HG03175 (cell line): Measurements from ENCODE around the gene OGFOD3.

Source experiments
- ATAC-seq: cut with Tn5 transposase; IDR thresholded peaks from one replicate; pipeline ENCODE4 v1.9.1; 2021; ENCODE audit warnings: mild to moderate bottlenecking, moderate library complexity; ENCODE audit not compliant: unreplicated experiment

Gene OGFOD3

DNA sequence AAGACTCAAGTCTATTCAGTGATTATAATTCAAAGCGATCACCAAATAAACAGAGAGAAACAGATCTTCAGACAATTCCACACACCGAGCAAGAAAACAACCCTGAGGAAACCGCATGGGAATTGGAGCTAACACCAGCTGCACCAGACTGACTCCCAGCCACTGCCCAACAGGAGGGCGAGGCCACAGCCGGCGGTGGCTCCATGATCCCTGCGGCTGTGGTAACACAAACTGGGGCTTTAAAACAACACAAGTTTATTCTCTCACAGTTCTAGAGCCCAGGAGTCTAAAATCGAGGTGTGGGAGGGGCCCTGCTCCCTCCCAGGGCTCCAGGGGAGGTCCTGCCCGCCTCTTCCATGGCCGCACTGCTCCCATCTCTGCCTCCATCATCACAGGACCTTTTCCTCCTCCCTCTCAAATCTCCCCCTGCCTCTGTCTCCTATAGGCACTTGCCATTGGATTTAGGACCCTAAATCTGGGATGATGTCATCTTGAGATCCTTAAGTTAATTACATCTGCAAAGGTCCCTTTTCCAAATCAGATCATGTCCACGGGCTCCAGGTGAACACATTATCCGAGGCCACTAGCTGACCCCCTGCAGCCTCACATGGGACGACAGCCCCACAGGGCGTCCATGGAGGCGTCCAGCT is 10.0 kb downstream of the OGFOD3 start:
- ATAC-seq: no peak

GRCh38 chr17:82407255-82407654 is 11.1 kb downstream of the OGFOD3 start:
- no peak for ATAC-seq

- ATAC-seq: no peak
Measured at GRCh38 chr17:82406131-82406671, 12.2 kb downstream of the OGFOD3 start.

DNA sequence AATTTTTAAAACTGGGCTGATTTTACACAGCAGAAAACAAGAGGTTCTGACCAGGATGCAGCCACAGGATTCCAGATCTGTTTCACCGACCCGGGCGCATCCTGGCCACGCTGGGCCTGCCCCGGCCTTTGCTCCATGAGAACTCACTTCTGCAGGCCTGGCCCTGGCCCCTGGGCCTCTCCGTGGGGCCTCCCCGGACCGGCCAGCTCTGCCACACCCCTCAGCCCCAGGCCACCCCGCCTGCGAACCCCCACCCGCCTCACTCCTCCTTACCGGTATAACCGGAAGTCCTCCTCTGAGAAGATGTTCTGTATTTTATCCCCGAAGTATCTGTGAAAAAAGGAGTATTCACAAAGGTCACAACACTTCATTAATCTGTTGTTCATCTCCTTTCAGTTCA is 13.3 kb downstream of the OGFOD3 start:
- no peak for ATAC-seq

GRCh38 chr17:82403662-82404660 is 14.4 kb downstream of the OGFOD3 start:
- no peak for ATAC-seq

DNA sequence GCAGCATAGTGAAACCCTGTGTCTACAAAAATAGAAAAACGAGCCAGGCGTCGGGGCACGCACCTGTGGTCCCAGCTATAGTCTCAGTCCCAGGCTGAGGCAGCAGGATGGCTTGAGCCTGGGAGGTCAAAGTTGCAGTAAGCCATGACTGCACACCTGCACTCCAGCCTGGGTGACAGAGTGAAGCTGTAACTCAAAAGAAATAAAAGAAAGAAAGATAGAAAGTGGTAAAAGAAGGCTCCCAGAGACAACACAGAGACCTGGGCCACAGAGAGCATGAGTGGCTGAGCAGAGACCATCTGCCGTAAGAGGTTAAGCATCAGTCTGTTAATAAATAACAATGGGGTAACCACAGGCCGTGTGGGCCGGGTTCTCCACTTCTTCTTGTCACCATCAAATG is 15.5 kb downstream of the OGFOD3 start:
- ATAC-seq: peak; percentile 80

DNA sequence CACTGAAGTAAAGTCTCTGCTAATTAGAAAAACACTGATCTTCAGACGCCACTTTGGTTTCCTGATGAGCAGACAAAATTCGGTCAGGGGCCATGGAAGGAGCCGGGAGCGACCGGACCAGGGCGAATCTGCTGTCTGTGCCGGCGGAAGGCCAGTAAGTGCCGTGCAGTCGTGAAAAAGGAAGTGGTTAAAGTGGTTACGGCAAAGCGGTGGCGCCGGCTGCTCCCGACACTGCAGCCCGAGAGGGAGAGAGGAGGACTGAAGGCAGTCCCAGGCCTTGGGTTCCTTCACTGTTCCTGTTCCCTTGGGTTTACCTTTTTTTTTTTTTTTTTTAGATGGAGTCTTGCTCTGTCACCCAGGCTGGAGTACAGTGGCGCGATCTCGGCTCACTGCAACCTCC is 17.6 kb downstream of the OGFOD3 start:
- ATAC-seq: peak; percentile 51

GRCh38 chr17:82400206-82400605 is 18.2 kb downstream of the OGFOD3 start:
- no peak for ATAC-seq

GRCh38 chr17:82399601-82400101 is 18.7 kb downstream of the OGFOD3 start:
- ATAC-seq: no peak

DNA sequence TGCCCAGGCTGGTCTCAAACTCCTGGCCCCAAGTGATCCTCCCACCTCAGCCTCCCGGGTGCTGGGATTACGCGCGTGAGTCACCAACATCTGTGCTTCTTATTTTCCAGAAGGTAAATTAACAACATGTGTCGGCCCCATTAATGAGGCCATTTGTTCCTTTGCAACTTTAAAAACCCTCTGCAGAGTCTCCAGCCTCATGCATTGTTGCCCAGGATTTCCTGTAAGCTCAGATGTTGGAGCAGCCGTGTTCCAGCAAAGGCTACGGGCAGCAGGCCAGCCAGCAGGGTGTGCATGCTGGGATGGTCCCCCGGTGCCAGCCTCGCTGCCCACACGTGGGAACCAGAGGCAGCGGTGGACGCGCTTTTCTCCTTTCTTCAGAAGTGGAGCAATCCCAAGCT is 19.3 kb downstream of the OGFOD3 start:
- no peak for ATAC-seq

- ATAC-seq: no peak
Measured at GRCh38 chr17:82397449-82398335, 20.7 kb downstream of the OGFOD3 start.

- no peak for ATAC-seq
Measured at GRCh38 chr17:82396601-82397435, 21.6 kb downstream of the OGFOD3 start.

GRCh38 chr17:82394278-82394677 is 24.1 kb downstream of the OGFOD3 start:
- ATAC-seq: no peak

DNA sequence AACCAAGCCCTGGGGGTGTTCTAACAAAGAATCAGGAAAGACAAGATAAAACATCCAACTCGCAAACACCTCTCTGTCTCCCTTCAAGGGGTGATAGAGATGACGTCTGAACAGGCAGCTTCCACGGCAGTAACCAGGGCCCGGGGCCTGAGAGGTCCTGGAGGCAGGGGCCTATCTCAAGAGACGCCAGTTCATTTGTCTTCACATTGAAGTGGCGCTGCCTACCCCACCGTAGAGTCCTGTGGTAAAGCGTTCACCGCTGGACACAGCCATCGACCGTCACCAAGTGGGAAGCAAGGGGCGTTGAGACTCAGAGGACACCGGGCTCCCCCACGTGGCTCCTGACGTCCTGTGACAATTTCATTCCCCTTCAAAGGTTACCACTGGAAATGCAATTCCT is 25.4 kb downstream of the OGFOD3 start:
- ATAC-seq: no peak

- ATAC-seq: no peak
Measured at GRCh38 chr17:82392209-82392920, 26.0 kb downstream of the OGFOD3 start.

DNA sequence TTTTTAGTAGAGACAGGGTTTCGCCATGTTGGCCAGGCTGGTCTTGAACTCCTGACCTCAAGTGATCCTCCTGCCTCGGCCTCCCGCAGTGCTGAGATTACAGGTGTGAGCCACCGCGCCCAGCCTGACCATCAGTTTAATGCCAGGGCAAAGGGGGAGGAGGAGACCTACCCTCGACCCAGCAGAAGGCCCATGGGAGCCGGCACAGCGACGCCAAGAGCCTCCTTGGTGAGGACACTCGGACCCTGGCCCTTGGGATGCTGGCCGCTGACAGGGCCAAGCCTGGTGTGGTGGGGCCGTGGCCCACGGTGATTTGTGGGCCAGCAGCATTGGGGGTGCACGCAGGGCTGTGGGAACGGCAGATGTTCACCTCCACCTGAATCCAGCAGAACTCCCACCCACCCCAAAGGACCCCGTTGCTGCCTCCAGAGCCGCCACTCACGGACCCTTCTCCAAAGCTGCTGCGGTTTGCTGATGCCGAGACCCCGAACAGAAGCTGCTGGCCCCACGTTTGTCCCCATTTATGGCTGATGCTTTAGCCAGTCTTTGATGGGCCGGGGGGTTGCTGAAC is 26.8 kb downstream of the OGFOD3 start:
- no peak for ATAC-seq

GRCh38 chr17:82390860-82391435 is 27.4 kb downstream of the OGFOD3 start:
- no peak for ATAC-seq
